Activated naive CD8-positive, alpha-beta T cell treated with anti-CD3 and anti-CD28 coated beads, Interleukin-2, amount 10 ng/mL, durations not matched to agents 7 days and 5 days (primary cell): ENCODE data around the gene MERTK. TPM values are rescaled to one million over a fixed set of nuclear protein-coding genes. Genes with fewer than 3 reads are reported as not detected.
"Not testable (repeated sequence)": the region's sequence is repeated elsewhere in the genome, so short reads cannot be mapped to it uniquely, and the experiment has no call there.

Experiments used
- ATAC-seq: fragments of 150-1000 bp; cut with Tn5 transposase; one replicate; pipeline ENCODE4 v1.10.0; 2021; ENCODE audit warnings: low read depth, moderate library complexity
- POLR2A ChIA-PET: fragments of 350-600 bp; sonication (Branson Sonifier 250); formaldehyde crosslinking; loops from one replicate; lab custom pipeline; 2021; ENCODE audit warnings: antibody characterized with exemption; lab: Charles Lee
- DNase-seq: peaks from one replicate; pipeline ENCODE4 v3.0.0; 2021
- H3K27ac Mint-ChIP-seq: one replicate; pipeline ENCODE4 v1.8.0; 2022; ENCODE audit warnings: mild to moderate bottlenecking, mixed read lengths
- H3K27me3 Mint-ChIP-seq: one replicate; pipeline ENCODE4 v1.8.0; 2022; ENCODE audit warnings: mild to moderate bottlenecking, moderate library complexity, mixed read lengths
- H3K36me3 Mint-ChIP-seq: one replicate; pipeline ENCODE4 v1.8.0; 2021; ENCODE audit warnings: mild to moderate bottlenecking, mixed read lengths
- H3K4me1 Mint-ChIP-seq: one replicate; pipeline ENCODE4 v1.8.0; 2021; ENCODE audit warnings: mixed read lengths
- H3K4me3 Mint-ChIP-seq: one replicate; pipeline ENCODE4 v1.8.0; 2022; ENCODE audit warnings: mild to moderate bottlenecking, moderate library complexity, mixed read lengths
- H3K9me3 Mint-ChIP-seq: one replicate; pipeline ENCODE4 v1.8.0; 2021; ENCODE audit warnings: mixed read lengths
- total RNA-seq, 2 experiments: library from RNA; stranded (reverse); gene quantifications; one replicate each; pipeline ENCODE4 v1.2.3, GENCODE V29; 2021

Gene MERTK
- total RNA-seq, 2 experiments from 2014 or later = 0.74 to 0.89 TPM

GRCh38 chr2:111918383-111918806 is 20.0 kb downstream of the MERTK start:
- H3K27me3 Mint-ChIP-seq = peaks cover 19% of the 10 kb centered on the region
- no peak overlapping the region for H3K4me3 Mint-ChIP-seq
- H3K9me3 Mint-ChIP-seq = no peaks in the 10 kb centered on the region
- H3K4me1 Mint-ChIP-seq = no peaks in the 10 kb centered on the region
- DNase-seq = no peak
- POLR2A ChIA-PET = no interaction called here
- H3K27ac Mint-ChIP-seq = no peak overlapping the region
- ATAC-seq = no peak
- H3K36me3 Mint-ChIP-seq = no peaks in the 10 kb centered on the region

GRCh38 chr2:111919365-111919764 is 21.0 kb downstream of the MERTK start:
- Mint-ChIP-seq H3K27me3 (peaks cover 16% of the 10 kb centered on the region), H3K36me3 (no peaks in the 10 kb centered on the region), H3K4me1 (no peaks in the 10 kb centered on the region), H3K4me3 (no peak overlapping the region), H3K27ac (no peak overlapping the region), H3K9me3 (no peaks in the 10 kb centered on the region)
- ATAC-seq = no peak
- no peak for DNase-seq
- POLR2A ChIA-PET = no interaction called here

GRCh38 chr2:111919794-111920608 is 21.6 kb downstream of the MERTK start:
- Mint-ChIP-seq H3K27ac (no peak overlapping the region), H3K36me3 (no peaks in the 10 kb centered on the region), H3K9me3 (no peaks in the 10 kb centered on the region), H3K4me1 (no peaks in the 10 kb centered on the region), H3K27me3 (peaks cover 16% of the 10 kb centered on the region), H3K4me3 (no peak overlapping the region)
- DNase-seq (no peak), ATAC-seq (no peak)
- POLR2A ChIA-PET = no interaction called here

- POLR2A ChIA-PET = no interaction called here
- no peak overlapping the region for H3K4me3 Mint-ChIP-seq
- H3K4me1 Mint-ChIP-seq = no peaks in the 10 kb centered on the region
- no peak overlapping the region for H3K27ac Mint-ChIP-seq
- ATAC-seq (no peak), DNase-seq (no peak)
- H3K9me3 Mint-ChIP-seq = no peaks in the 10 kb centered on the region
- peaks cover 6% of the 10 kb centered on the region for H3K27me3 Mint-ChIP-seq
- no peaks in the 10 kb centered on the region for H3K36me3 Mint-ChIP-seq
Measured at GRCh38 chr2:111923276-111923804, 24.9 kb downstream of the MERTK start.

GRCh38 chr2:111924617-111925107 is 26.3 kb downstream of the MERTK start:
- ATAC-seq (no peak), DNase-seq (no peak)
- POLR2A ChIA-PET = no interaction called here
- no peak overlapping the region for H3K27ac Mint-ChIP-seq
- H3K4me1 Mint-ChIP-seq = no peaks in the 10 kb centered on the region
- no peaks in the 10 kb centered on the region for H3K36me3 Mint-ChIP-seq
- no peaks in the 10 kb centered on the region for H3K27me3 Mint-ChIP-seq
- no peaks in the 10 kb centered on the region for H3K9me3 Mint-ChIP-seq
- H3K4me3 Mint-ChIP-seq = no peak overlapping the region

GRCh38 chr2:111927723-111928122 is 29.3 kb downstream of the MERTK start:
- no peak overlapping the region for H3K27ac Mint-ChIP-seq
- POLR2A ChIA-PET = no interaction called here
- DNase-seq (no peak), ATAC-seq (no peak)
- H3K4me3 Mint-ChIP-seq = no peak overlapping the region
- no peaks in the 10 kb centered on the region for H3K27me3 Mint-ChIP-seq
- H3K4me1 Mint-ChIP-seq = peaks cover 8% of the 10 kb centered on the region
- no peaks in the 10 kb centered on the region for H3K36me3 Mint-ChIP-seq
- no peaks in the 10 kb centered on the region for H3K9me3 Mint-ChIP-seq

GRCh38 chr2:111930409-111930808 is 32.0 kb downstream of the MERTK start:
- Mint-ChIP-seq H3K36me3 (no peaks in the 10 kb centered on the region), H3K4me1 (peaks cover 8% of the 10 kb centered on the region), H3K27me3 (peaks cover 5% of the 10 kb centered on the region), H3K9me3 (no peaks in the 10 kb centered on the region), H3K4me3 (no peak overlapping the region), H3K27ac (no peak overlapping the region)
- ATAC-seq (no peak), DNase-seq (no peak)
- POLR2A ChIA-PET = no interaction called here

- H3K4me1 Mint-ChIP-seq = peaks cover 8% of the 10 kb centered on the region
- DNase-seq (no peak), ATAC-seq (peak; percentile 45)
- H3K4me3 Mint-ChIP-seq = no peak overlapping the region
- no peak overlapping the region for H3K27ac Mint-ChIP-seq
- H3K27me3 Mint-ChIP-seq = peaks cover 5% of the 10 kb centered on the region
- H3K36me3 Mint-ChIP-seq = no peaks in the 10 kb centered on the region
- POLR2A ChIA-PET = no interaction called here
- no peaks in the 10 kb centered on the region for H3K9me3 Mint-ChIP-seq
Measured at GRCh38 chr2:111930875-111931274, 32.5 kb downstream of the MERTK start.

- H3K4me1 Mint-ChIP-seq = peaks cover 8% of the 10 kb centered on the region
Measured at GRCh38 chr2:111932841-111933291, 34.5 kb downstream of the MERTK start.

GRCh38 chr2:111933900-111934299 is 35.5 kb downstream of the MERTK start:
- not testable (repeated sequence) for H3K36me3 Mint-ChIP-seq, H3K27ac Mint-ChIP-seq

More at GRCh38 chr2:111932841-111933291, 34.5 kb downstream of the MERTK start:
- ATAC-seq (no peak), DNase-seq (no peak)
- H3K36me3 Mint-ChIP-seq = no peaks in the 10 kb centered on the region
- no peak overlapping the region for H3K27ac Mint-ChIP-seq
- H3K27me3 Mint-ChIP-seq = peaks cover 5% of the 10 kb centered on the region
- no peak overlapping the region for H3K4me3 Mint-ChIP-seq
- no peaks in the 10 kb centered on the region for H3K9me3 Mint-ChIP-seq
- POLR2A ChIA-PET = no interaction called here

GRCh38 chr2:111936881-111937280 is 38.5 kb downstream of the MERTK start:
- Mint-ChIP-seq H3K4me1 (no peaks in the 10 kb centered on the region), H3K27me3 (peaks cover 17% of the 10 kb centered on the region), H3K36me3 (no peaks in the 10 kb centered on the region), H3K9me3 (no peaks in the 10 kb centered on the region), H3K4me3 (no peak overlapping the region), H3K27ac (no peak overlapping the region)
- no peak for ATAC-seq
- POLR2A ChIA-PET = no interaction called here
- DNase-seq = no peak

More at GRCh38 chr2:111933900-111934299, 35.5 kb downstream of the MERTK start:
- H3K9me3 Mint-ChIP-seq, POLR2A ChIA-PET, H3K4me3 Mint-ChIP-seq, H3K4me1 Mint-ChIP-seq, H3K27me3 Mint-ChIP-seq, ATAC-seq, DNase-seq: not testable (repeated sequence)

- POLR2A ChIA-PET = no interaction called here
Measured at GRCh38 chr2:111938392-111938791, 40.0 kb downstream of the MERTK start.

GRCh38 chr2:111940333-111941196 is 42.2 kb downstream of the MERTK start:
- H3K4me3 Mint-ChIP-seq = no peak overlapping the region
- no peak for DNase-seq
- no peak for ATAC-seq
- H3K4me1 Mint-ChIP-seq = no peaks in the 10 kb centered on the region
- peaks cover 12% of the 10 kb centered on the region for H3K27me3 Mint-ChIP-seq
- H3K27ac Mint-ChIP-seq = no peak overlapping the region
- POLR2A ChIA-PET = no interaction called here
- no peaks in the 10 kb centered on the region for H3K36me3 Mint-ChIP-seq
- no peaks in the 10 kb centered on the region for H3K9me3 Mint-ChIP-seq

More at GRCh38 chr2:111938392-111938791, 40.0 kb downstream of the MERTK start:
- ATAC-seq = no peak
- no peak overlapping the region for H3K4me3 Mint-ChIP-seq
- H3K9me3 Mint-ChIP-seq = no peaks in the 10 kb centered on the region
- H3K36me3 Mint-ChIP-seq = no peaks in the 10 kb centered on the region
- no peak for DNase-seq
- H3K27ac Mint-ChIP-seq = no peak overlapping the region
- peaks cover 17% of the 10 kb centered on the region for H3K27me3 Mint-ChIP-seq
- no peaks in the 10 kb centered on the region for H3K4me1 Mint-ChIP-seq
